DMS79 treated with DMSO at 0.1 percent for 48 hours (cell line): ENCODE data around the gene IPO13.

Experiments
- DNase-seq: peaks from one replicate; lab custom pipeline; 2025; lab: John Stamatoyannopoulos, UW

Gene IPO13

GRCh38 chr1:43973981-43974442 is 27.3 kb downstream of the IPO13 start:
- DNase-seq, result peak; percentile 76

GRCh38 chr1:43974443-43975248 is 27.9 kb downstream of the IPO13 start, which contains the start of gene ATP6V0B:
ATP6V0B (plus strand) TSS chr1:43974960; CDS start chr1:43975041, 81 bp downstream.
- DNase-seq, result peak; percentile 92

- DNase-seq, result no peak
These were observed 28.7 kb downstream of the IPO13 start for GRCh38 chr1:43975249-43975961.

GRCh38 chr1:43976045-43976444 is 29.3 kb downstream of the IPO13 start:
- no peak for DNase-seq

- no peak for DNase-seq
These were observed 30.1 kb downstream of the IPO13 start for GRCh38 chr1:43976890-43977289.

GRCh38 chr1:43977376-43978263 is 30.9 kb downstream of the IPO13 start:
- no peak for DNase-seq

- DNase-seq, result no peak
These were observed 31.5 kb downstream of the IPO13 start for GRCh38 chr1:43978264-43978550.

- peak; percentile 24 for DNase-seq
These were observed 32.0 kb downstream of the IPO13 start, which contains the start of gene B4GALT2 for GRCh38 chr1:43978551-43979260. B4GALT2 (plus strand) TSS chr1:43979210; CDS start chr1:43981161, 1,951 bp downstream.

GRCh38 chr1:43979261-43979527 is 32.4 kb downstream of the IPO13 start:
- DNase-seq, result no peak

GRCh38 chr1:43979528-43980254 is 32.9 kb downstream of the IPO13 start:
- DNase-seq, result peak; percentile 18

- DNase-seq, result no peak
These were observed 33.7 kb downstream of the IPO13 start for GRCh38 chr1:43980255-43981134.

GRCh38 chr1:43981135-43981491 is 34.4 kb downstream of the IPO13 start:
- no peak for DNase-seq

- DNase-seq, result no peak
These were observed 34.9 kb downstream of the IPO13 start for GRCh38 chr1:43981636-43982035.

- DNase-seq, result no peak
These were observed 35.5 kb downstream of the IPO13 start for GRCh38 chr1:43982241-43982640.

GRCh38 chr1:43982808-43983207 is 36.1 kb downstream of the IPO13 start:
- no peak for DNase-seq

GRCh38 chr1:43983253-43983899 is 36.6 kb downstream of the IPO13 start:
- no peak for DNase-seq

GRCh38 chr1:43984855-43985254 is 38.1 kb downstream of the IPO13 start:
- DNase-seq, result no peak

GRCh38 chr1:43985984-43986595 is 39.3 kb downstream of the IPO13 start:
- DNase-seq, result no peak

- no peak for DNase-seq
These were observed 40.0 kb downstream of the IPO13 start for GRCh38 chr1:43986712-43987111.
